Heart right ventricle (tissue), 16 donors: ENCODE results near the gene CPB2. TPM values are rescaled to one million over a fixed set of nuclear protein-coding genes. Genes with fewer than 3 reads are reported as not detected.

Experiments used
- ATAC-seq, 8 donors: fragments of 200-7000 bp; cut with Tn5 transposase; one replicate each; pipeline ENCODE4 v1.9.1; 2020; ENCODE audit warnings: mild to moderate bottlenecking in 8 of 8, moderate library complexity in 8 of 8, moderate number of reproducible peaks in 1 of 8
- DNase-seq, 2 donors: peaks; one replicate each; pipeline ENCODE4 v3.0.0-alpha.2; 2020
- H3K27ac ChIP-seq, 10 donors: fragments of 200-600 bp; sonication (generic) in 2 of 10; one replicate each; pipeline versions ENCODE4 v1.5.0 to v1.8.0; 2020 to 2022; ENCODE audit warnings: mild to moderate bottlenecking in 3 of 10
- H3K27me3 ChIP-seq, 7 donors: fragments of 200-600 bp; one replicate each; pipeline ENCODE4 v1.8.0; 2021 to 2022; ENCODE audit warnings: mild to moderate bottlenecking in 2 of 7
- H3K36me3 ChIP-seq, 9 donors: fragments of 200-600 bp; sonication (generic) in 1 of 9; one replicate each; pipeline versions ENCODE4 v1.5.0 to v1.8.0; 2020 to 2022; ENCODE audit warnings: mild to moderate bottlenecking in 2 of 9
- H3K4me1 ChIP-seq, 9 donors: fragments of 200-600 bp; sonication (generic) in 1 of 9; one replicate each; pipeline versions ENCODE4 v1.5.0 to v1.8.0; 2020 to 2022; ENCODE audit warnings: mild to moderate bottlenecking in 4 of 9
- H3K4me3 ChIP-seq, 10 donors: fragments of 200-600 bp; sonication (generic) in 2 of 10; one replicate each; pipeline versions ENCODE4 v1.5.0 to v1.8.0; 2020 to 2022; ENCODE audit warnings: mild to moderate bottlenecking in 7 of 10, moderate library complexity in 2 of 10
- H3K9me3 ChIP-seq, 11 donors: fragments of 200-600 bp in 10 of 11; sonication (generic) in 2 of 11; one replicate each; pipeline versions ENCODE4 v1.5.0 to v1.8.0; 2013 to 2022; ENCODE audit warnings: mild to moderate bottlenecking in 2 of 11, control low read depth in 1 of 11, moderate library complexity in 1 of 11
- CTCF ChIP-seq, 9 donors: fragments of 200-600 bp; sonication (generic) in 2 of 9; IDR thresholded peaks; one replicate each; pipeline versions ENCODE4 v1.5.0 to v1.8.0; 2021 to 2022; ENCODE audit warnings: antibody characterized with exemption in 9 of 9, mild to moderate bottlenecking in 5 of 9, moderate library complexity in 1 of 9
- WGBS, 2 donors: extraction: QIAGEN DNeasy Blood & Tissue Kit; methylation state at CpG; one replicate each; pipeline ENCODE4 v1.1.7; 2013; ENCODE audit warnings: inconsistent platforms in 1 of 2; 5-methylcytosine and 5-hydroxymethylcytosine counted together
- intact Hi-C, 10 donors: fragments of 100-400 bp; cut with DNase I; formaldehyde crosslinking; loops; one replicate each; pipeline versions ENCODE4 v1.11.1 to v1.14.2; 2022
- polyA plus RNA-seq, 2 donors: library from polyadenylated mRNA; stranded (reverse); fragments of 200-250 nt; gene quantifications; one replicate each; pipeline ENCODE4 v1.2.3, GENCODE V29; 2013
- total RNA-seq, 10 donors: library from RNA; stranded (reverse); fragmentation: NEBNext Ultra II Directional in 3 of 10; extraction: Animal tissue kit (Norgen Biotek cat#: 25700) in 3 of 10; gene quantifications; one replicate each; pipeline versions ENCODE4 v1.2.1 to v1.2.4, GENCODE V29; 2021 to 2023
- donor health status: Arrhythmogenic right ventricular cardiomyopathy.
- donor health status: ischemic (EF 13 %, LVEDD 7.1; RV severe dilation, severe dysfunction).
- donor health status: healthy with polysubstance abuse.
- donor health status: DM: no; HTN: yes; CAD: no.
- donor health status: DM: no; HTN: no; CAD: no.
- donor health status: ischemic (EF 25% LVEDD 6.9; RV normal size, moderate dysfunction).
- donor health status: ischemic (EF 25% LVEDD 5.7; RV mildly dilated, moderate dysfunction).
- donor health status: healthy.
- donor health status: DM: yes; HTN: yes; CAD: no.
- donor health status: Ischemic cardiomyopathy.
- donor health status: ischemic (EF 35%, LVEDD 5.7; RV mildly dilated, moderate dysfunction).
- donor health status: nonischemic (EF 11% LVEDD 7.7; RV severe dilation, severe dysfunction).
- donor health status: DM: yes; HTN: yes; CAD: no.
- donor health status: PGD.
- donor health status: ischemic (EF 29% LVEDD 5.4; RV normal size, mild dysfunction).
- donor health status: nonischemic (EF 23%, LVEDD 6.1; RV moderate dilation, normal function).

Gene CPB2
- total and polyA plus RNA-seq, 12 donors: not detected

- intact Hi-C loops: no loop called here
- Histone ChIP-seq H3K4me1 (no peaks in the 10 kb centered on the region), H3K4me3 (no peak overlapping the region), H3K27ac (no peak overlapping the region), H3K36me3 (no peaks in the 10 kb centered on the region), H3K27me3 (peaks cover 0 to 11% (median 0%) of the 10 kb centered on the region in 7 donors), H3K9me3 (no peaks in the 10 kb centered on the region)
- TF ChIP-seq CTCF (IDR thresholded peaks at IDR 0.05): no peak
- WGBS, 2 donors: 53 to 74% methylated on average over 4 of the region's 4 CpGs
- no peak for ATAC-seq
- no peak for DNase-seq
Measured at GRCh38 chr13:46109451-46109850, 4.6 kb upstream of the CPB2 start.

GRCh38 chr13:46106839-46107371 lies 2.1 kb upstream of the CPB2 start:
- Histone ChIP-seq H3K9me3 (no peaks in the 10 kb centered on the region), H3K36me3 (no peaks in the 10 kb centered on the region), H3K27me3 (peaks cover 0 to 7% (median 0%) of the 10 kb centered on the region in 7 donors), H3K4me1 (peaks cover 0 to 4% (median 0%) of the 10 kb centered on the region in 9 donors), H3K27ac (no peak overlapping the region), H3K4me3 (no peak overlapping the region)
- ATAC-seq (no peak), DNase-seq (no peak)
- intact Hi-C loops: no loop called here
- WGBS, 2 donors: 51 to 54% methylated on average over 4 of the region's 4 CpGs
- TF ChIP-seq CTCF (IDR thresholded peaks at IDR 0.05): no peak

GRCh38 chr13:46103037-46103436 lies 1.8 kb downstream of the CPB2 start:
- intact Hi-C loops: no loop called here
- no peak for TF ChIP-seq CTCF (IDR thresholded peaks at IDR 0.05)
- no peaks in the 10 kb centered on the region for H3K9me3 ChIP-seq
- H3K27ac ChIP-seq: no peak overlapping the region
- H3K4me1 ChIP-seq: peaks cover 0 to 23% (median 0%) of the 10 kb centered on the region in 9 donors
- 93 to 95% methylated on average over 7 of the region's 7 CpGs for WGBS, 2 donors
- DNase-seq (no peak), ATAC-seq (no peak)
- H3K27me3 ChIP-seq: no peaks in the 10 kb centered on the region
- no peaks in the 10 kb centered on the region for H3K36me3 ChIP-seq
- no peak overlapping the region for H3K4me3 ChIP-seq

GRCh38 chr13:46102255-46102605 lies 2.6 kb downstream of the CPB2 start:
- Histone ChIP-seq H3K4me1 (peaks cover 0 to 23% (median 0%) of the 10 kb centered on the region in 9 donors), H3K27me3 (no peaks in the 10 kb centered on the region), H3K27ac (no peak overlapping the region), H3K4me3 (no peak overlapping the region), H3K36me3 (no peaks in the 10 kb centered on the region), H3K9me3 (no peaks in the 10 kb centered on the region)
- no peak for TF ChIP-seq CTCF (IDR thresholded peaks at IDR 0.05)
- ATAC-seq: no peak
- intact Hi-C loops: no loop called here
- no peak for DNase-seq
